ENCODE data around the gene PPP6R1.

Gene PPP6R1, protein sequence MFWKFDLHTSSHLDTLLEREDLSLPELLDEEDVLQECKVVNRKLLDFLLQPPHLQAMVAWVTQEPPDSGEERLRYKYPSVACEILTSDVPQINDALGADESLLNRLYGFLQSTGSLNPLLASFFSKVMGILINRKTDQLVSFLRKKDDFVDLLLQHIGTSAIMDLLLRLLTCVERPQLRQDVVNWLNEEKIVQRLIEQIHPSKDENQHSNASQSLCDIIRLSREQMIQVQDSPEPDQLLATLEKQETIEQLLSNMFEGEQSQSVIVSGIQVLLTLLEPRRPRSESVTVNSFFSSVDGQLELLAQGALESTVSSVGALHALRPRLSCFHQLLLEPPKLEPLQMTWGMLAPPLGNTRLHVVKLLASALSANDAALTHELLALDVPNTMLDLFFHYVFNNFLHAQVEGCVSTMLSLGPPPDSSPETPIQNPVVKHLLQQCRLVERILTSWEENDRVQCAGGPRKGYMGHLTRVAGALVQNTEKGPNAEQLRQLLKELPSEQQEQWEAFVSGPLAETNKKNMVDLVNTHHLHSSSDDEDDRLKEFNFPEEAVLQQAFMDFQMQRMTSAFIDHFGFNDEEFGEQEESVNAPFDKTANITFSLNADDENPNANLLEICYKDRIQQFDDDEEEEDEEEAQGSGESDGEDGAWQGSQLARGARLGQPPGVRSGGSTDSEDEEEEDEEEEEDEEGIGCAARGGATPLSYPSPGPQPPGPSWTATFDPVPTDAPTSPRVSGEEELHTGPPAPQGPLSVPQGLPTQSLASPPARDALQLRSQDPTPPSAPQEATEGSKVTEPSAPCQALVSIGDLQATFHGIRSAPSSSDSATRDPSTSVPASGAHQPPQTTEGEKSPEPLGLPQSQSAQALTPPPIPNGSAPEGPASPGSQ

DNA sequence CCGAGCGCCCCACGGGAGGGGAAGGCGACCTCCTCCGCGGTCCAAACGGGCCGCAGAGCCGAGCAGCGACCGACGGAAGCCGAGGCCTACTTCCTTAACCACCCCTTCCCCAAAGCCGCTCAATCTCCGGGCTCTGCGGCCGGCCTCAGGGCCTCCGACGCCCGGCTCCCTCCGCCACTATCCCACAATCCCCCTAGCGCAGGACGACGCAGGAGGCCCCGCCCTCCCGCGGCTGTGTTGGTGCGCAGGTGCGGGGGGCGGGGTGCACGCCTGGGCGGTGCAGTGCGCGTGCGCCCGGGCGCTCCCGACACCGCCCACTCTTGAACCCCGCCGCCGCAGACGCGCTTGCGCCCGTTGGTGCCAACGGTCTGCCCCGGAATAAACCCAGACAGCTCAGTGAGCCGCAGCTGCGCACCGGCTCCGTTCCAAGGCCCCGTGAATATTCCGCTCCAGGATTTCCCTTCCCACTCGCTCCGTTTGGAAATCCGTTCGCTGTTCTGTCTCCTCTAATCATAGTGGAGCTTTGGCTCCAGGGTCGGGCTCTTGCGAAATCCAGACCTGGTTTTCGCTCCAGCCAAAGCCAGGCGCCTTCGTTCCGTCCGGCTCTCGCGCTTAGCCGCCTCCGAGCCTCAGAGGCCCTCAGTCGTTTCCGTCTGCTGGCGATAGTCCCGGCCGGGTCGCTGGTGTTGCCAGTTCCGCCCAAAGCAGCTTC is at the start of gene PPP6R1:
Gene PPP6R1 (minus strand): TSS at position 190 of the 712 bp plus-strand sequence. CDS start 11,914 bp downstream, outside the sequence.
- DNase-seq (ENCODE audit: low read depth) = peak; percentile 100

DNA sequence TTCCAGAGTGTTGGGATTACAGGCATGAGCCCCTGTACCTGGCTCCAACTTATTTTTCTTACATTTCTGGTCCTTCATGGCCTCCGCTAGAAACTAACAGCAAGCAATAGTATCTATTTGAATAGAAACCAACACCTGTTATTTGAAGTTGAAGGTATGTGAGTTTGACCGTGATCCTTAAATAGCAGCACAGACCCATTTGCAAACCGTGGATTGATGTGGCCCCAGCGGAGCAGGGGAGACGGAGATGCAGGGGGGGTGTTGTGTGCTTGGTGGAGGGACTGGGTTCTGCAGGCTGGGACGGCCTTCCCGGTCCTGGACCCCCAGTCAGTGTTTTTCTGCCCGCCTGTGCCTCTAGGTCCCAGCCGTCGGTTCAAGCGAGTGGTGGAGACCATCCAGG is 49.5 kb upstream of the PPP6R1 start:
- no peak for DNase-seq (ENCODE audit: low read depth)

DNA sequence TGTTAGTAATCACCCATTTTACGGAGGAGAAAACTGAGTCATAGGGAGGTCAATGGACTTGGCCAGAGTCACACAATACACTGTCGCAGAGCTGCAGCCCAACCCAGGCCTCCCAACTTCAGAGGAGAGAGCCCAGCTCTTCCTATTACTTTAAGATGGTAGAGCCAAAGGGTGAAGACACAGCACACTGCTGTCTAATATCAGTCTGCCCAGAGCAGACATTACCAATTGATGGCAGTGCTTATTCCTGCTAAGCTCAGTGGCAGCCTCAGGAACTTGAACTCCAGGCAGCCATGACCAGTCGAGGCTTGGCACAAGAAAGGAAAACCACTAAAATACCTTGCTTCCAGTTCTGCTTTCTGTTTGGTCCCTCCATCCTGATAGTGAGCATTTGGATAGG is 47.9 kb upstream of the PPP6R1 start:
- DNase-seq (ENCODE audit: low read depth) = no peak

DNA sequence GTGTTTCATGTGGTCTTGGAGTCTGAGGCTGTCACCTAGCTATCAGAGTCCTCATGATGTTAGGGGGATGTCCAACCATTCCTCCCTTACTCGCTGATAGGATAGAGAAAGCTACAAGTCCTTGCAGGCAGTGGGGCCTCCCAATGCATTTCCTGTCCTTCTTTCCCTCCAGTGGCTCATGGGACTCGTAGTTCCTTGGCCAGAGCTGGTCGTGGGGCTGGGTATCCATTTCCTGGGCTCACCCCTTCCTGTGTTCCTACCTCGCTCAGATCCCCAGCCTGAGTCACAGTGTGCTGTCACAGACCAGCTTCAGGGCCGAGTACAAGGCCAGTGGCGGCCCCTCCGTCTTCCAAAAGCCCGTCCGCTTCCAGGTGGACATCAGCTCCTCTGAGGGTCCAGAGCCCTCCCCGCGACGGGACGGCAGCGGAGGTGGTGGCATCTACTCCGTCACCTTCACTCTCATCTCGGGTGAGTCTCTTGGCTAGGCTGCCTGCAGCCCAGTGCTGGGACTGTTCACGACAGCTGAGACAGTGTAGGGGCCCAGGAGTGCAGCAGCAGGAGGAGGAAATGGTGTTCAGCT is 47.3 kb upstream of the PPP6R1 start:
- no peak for DNase-seq (ENCODE audit: low read depth)

DNA sequence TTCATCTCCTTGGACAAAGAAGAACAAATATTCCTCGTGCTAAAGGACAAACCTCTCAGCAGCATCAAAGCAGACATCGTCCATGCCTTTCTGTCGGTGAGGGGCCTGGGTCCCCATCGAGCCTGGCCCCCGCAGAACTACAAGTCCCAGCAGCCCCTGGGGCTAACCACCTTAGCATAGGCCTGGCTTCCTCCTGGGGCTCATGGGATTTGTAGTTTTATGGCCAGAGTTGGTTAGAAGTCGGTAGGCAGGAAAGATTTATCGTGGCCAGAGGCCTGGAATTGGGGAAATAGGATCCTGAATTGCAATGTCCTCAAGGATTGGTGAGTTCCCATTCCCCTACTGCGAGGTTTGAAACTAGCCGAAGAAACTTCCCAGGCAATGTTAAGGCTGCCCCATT is 46.7 kb upstream of the PPP6R1 start:
- no peak for DNase-seq (ENCODE audit: low read depth)

DNA sequence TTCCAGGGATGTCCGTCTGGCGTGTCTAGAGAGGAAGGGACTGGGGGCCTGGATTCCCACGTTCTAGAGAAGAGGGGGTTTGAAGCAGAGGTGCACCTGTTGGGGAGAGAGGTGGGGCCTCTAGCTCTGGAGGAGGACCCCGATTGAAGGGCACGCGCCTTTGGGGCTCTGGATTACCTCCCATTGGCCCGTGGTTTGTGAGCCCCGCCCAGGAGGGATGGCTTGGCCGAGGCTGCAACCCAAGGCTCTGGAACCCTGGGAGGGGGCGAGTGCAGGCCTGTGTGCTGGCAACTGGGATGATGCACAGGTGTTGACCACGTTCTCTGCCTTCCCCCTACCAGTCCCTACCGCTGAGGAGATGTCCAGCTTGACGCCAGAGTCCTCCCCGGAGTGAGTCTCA is 46.2 kb upstream of the PPP6R1 start:
- no peak for DNase-seq (ENCODE audit: low read depth)

DNA sequence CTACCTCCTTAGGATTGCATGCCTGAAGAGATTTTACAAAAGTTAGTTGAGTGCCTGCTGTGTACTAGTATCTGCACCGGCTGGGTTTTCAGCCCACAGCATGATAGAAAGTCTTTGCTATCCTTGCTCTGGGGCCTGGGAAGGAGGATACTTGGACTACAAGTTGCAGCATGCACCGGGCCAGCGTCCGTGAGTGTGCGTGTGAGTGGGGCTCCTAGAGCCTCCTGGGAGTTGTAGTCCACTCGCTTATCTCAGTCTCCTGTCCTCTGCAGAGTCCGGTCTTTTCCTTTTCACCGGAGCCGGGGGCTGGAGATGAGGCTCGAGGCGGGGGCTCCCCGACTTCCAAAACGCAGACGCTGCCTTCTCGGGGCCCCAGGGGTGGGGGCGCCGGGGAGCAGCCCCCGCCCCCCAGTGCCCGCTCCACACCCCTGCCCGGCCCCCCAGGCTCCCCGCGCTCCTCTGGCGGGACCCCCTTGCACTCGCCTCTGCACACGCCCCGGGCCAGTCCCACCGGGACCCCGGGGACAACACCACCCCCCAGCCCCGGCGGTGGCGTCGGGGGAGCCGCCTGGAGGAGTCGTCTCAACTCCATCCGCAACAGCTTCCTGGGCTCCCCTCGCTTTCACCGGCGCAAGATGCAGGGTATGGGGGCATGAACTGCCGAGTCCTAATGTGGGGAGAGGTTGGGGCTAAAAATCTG is 45.6 kb upstream of the PPP6R1 start:
- DNase-seq (ENCODE audit: low read depth) = no peak

DNA sequence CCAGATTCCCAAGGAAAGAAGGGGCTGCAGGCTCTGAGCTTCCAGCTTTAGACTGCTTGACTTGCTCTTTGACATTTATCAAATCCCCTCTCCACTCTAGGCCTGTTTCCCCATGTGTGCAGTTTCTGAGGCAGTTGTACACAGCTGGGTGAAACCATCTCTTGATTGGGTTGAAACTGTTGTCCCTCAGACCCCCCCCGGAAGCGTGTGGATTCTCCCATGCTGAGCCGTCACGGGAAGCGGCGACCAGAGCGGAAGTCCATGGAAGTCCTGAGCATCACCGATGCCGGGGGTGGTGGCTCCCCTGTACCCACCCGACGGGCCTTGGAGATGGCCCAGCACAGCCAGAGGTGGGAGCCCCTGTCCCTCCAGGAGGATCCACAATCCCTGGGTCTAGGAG is 44.7 kb upstream of the PPP6R1 start:
- no peak for DNase-seq (ENCODE audit: low read depth)

DNA sequence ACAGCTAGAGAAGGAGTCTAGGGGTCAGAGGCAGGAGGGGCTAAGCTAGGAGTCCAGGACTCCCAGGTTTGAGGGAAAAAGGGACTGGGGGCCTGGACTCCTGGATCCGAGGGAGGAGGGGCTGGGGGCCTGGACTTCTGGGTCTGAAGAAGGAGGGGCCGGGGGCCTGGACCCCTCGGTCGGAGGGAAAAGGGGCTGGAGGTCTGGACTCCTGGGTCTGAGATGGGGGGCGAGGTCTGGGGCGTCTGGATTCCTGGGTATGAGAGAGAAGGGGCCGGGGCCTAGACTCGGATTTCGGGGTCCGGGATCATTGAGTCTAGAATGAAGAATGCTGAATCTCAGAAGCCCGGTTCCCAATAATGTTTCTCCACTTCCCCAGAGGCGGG is 43.5 kb upstream of the PPP6R1 start:
- DNase-seq (ENCODE audit: low read depth) = no peak

DNA sequence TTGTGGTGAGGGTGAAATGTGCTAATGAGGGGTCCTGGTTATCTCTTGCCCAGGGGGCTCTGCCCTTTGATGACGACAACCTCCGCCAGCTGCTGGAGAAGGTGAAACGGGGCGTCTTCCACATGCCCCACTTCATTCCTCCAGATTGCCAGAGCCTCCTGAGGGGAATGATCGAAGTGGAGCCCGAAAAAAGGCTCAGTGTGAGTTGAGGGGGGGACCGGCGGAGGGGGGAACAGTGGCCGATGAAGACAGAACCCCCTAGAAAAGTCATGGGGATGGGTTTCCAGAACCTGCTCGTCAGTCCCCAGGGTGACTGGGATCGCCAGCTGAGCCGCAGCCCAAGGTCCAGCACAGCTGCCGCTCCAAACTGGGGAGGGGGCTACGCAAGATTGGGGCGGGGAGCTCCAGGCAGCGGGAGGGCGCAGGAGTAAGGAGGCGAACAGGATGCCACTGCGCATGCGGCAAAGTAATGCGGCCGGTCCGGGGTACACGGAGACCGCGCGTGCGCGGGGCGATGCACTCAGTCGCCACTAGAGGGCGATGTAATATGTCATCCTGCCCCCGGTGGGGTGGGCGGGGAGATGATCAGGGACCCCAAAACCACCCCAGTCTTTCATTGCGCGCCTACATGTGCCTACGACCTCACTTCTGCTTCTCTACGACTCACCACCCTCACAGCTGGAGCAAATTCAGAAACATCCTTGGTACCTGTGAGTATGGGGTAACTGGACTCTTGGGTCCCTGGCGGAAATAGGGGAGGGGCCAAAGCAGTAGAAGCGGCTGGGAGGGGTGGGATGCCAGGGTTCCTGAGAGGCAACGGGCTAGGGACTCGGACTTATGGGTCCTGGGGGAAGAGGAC is 42.9 kb upstream of the PPP6R1 start:
- DNase-seq (ENCODE audit: low read depth) = peak; percentile 55

DNA sequence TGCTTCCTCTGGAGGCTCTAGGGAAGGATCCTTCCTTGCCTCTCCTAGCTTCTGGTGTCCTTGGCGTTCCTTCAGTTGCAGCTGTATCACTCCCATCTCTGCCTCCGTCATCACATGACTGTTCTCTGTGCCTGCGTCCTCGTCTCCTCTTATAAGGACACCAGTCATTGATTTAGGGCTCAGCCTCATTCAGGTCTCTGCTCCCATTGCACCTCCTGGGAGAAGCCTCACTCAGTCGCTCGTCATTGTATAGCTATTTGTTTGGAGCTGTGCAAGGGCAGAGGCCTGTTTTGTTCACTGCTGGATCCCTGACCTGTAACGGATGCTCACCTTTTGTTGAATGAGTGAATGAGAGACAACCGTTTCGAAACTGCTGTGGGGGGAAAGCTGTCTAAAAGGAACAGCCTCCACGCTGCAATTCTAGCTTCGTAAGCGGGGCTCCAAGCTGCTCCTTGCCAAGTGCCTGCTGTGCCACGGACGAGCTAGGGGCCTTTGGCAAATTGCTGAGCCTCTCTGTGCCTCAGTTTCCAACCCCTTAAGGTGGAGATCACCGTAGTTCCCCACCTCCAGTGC is 42.2 kb upstream of the PPP6R1 start:
- DNase-seq (ENCODE audit: low read depth) = no peak

DNA sequence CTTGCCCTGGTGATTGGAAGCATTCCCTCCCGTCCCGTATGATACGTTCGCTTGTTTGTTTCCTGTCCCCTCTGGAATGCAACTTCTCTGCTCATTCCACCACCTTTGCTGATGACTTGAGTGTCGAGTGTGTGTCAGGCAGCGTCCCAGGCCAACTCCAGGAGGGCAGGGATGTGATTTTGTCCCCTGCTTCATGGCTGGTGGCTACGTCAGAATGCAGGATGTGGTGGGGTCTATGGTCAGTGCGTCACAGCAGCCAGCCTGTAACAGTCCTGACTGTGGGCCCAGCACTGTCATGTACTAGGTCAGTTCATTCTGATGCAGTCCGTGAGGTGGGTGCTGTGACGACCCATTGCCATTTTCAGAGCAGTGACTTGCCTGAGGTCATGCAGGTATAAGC is 41.2 kb upstream of the PPP6R1 start:
- no peak for DNase-seq (ENCODE audit: low read depth)

DNA sequence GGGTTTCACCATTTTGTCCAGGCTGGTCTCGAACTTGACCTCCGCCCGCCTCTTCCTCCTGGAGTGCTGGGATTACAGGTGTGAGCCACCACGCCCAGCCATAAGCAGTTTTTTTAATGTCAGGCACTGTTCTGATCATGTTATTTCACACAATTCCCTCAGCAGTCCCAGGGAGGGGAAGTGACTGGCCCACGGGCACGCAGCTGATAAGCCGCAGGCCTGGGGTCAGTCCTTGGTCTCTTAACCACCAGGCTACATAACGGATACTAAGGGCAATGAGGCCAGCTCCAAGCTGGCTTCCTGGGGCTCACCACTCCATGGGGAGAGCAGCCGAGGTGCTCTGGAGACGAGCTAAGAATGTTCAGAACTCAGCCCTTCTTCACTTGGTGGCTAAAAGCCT is 38.5 kb upstream of the PPP6R1 start:
- no peak for DNase-seq (ENCODE audit: low read depth)

DNA sequence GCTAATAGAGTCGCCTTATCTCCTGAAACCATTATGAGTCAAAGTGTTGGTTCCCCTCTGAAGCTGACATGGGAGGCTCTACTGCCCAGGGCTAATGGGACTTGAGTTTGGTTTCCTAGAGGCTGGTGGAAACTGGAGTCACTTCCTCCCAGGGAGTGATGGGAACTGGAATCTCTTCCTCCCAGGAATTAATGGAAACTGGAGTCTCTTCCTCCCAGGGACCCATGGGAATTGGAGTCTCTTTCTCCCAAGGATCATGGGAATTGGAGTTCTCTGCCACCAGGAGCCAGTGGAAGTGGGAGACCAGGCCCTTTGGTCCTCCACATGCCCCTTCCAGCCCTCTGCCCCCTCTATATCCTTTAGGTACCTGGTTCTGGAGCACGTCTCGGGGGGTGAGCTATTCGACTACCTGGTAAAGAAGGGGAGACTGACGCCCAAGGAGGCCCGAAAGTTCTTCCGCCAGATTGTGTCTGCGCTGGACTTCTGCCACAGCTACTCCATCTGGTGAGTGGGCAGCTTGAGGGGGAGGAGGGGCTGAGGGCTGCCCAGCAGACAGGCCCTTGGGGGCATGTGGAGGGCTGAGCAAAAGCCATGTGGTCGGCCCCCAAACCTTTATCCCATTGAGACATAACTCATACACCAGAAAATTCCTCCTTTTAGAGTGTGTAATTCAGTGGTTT is 30.4 kb upstream of the PPP6R1 start:
- DNase-seq (ENCODE audit: low read depth) = no peak

DNA sequence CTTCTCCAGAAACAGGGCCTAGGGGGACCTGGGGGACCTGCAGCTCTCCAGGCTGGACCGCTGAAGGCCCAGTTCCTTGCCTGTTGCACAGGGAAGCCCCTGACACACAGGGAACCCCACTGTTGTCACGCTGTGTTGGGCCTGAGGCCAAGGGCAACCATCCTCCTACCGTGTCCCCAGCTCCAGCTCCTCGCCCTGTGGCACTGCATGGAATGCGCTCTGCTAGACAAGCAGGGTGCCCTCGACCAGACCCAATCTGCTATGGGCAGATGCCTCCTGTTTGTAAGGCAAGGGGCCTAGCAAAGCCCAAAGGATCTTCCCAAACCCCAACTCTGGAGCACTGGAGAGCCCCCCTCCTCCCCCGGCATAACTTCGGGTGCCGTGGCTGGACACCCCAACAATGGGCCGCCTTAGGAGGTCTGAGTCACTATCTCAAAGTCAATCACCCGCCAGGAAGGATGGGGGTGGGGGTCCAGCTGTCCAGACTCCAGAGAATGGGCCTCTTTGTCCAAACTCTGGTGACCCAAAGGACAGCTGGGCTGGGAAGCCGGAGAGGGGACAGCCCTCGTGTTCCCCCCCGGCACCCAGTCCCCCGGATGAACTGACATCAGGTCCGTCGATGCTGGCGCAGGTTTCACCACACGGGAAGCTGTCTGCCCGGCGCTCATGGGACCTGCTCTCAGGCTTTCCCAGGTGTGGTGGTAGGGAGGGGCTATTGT is 28.7 kb upstream of the PPP6R1 start:
- no peak for DNase-seq (ENCODE audit: low read depth)

DNA sequence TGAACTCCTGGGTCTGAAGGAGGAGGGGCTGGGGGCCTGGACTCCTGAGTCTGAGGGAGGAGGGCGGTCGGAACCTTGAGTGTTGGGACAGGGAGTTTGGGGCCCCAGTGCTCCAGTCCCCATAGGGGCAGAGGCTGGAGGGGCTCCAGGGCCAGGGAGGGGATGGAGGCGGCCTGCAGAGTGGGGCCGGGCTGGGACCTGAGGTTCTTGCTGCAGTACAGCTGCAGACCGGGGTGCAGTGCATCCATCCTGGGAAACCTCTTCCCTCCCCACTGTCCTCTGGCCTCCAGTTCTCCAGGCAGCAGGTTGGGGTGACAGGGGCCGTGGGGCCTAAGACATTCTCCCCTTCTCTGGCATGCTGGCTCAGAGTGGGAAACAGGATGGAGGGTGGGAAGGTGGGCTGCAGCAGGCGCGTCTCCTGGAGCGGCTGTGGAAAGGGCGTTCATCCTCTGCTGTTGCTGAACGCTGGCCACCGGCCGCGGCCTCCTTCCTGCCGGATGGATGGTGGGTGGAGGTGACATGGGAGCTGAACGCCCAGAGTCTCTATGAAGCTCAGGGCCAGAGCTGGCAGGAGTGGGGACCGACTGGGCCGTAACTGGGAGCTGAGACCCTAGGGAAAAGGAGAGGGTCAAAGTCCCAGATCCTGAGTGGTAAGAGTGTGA is 26.5 kb upstream of the PPP6R1 start:
- DNase-seq (ENCODE audit: low read depth) = no peak

DNA sequence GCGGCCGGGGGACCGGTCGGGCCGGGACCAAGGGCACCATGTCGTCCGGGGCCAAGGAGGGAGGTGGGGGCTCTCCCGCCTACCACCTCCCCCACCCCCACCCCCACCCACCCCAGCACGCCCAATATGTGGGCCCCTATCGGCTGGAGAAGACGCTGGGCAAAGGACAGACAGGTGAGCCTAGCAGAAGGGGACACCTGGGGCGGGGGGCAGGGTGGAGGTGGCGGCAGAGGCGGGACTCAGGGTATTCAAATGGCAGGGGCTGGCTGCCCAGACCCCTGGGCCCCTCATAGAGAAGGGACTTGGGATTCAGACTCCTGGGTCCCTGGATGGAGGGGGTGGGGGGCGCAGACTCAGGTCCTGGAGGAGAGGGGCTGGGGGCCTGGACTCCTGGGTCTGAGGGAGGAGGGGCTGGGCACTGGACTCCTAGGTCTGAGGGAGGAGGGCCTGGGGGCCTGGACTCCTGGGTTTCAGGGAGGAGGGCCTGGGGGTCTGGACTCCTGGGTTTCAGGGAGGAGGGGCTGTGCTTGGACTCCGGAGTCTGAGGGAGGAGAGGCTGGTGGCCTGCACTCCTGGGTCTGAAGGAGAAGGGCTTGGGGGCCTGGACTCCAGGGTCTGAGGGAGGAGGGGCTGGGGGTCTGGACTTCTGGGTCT is 25.7 kb upstream of the PPP6R1 start:
- no peak for DNase-seq (ENCODE audit: low read depth)

Measured in fibroblast of gingiva (primary cell).